ENCODE results near the gene JAKMIP2. TPM values are rescaled to one million over a fixed set of nuclear protein-coding genes. Genes with fewer than 3 reads are reported as not detected.

JAKMIP2 gene
- total RNA-seq, 1 donor, result 1.1 TPM

GRCh38 chr5:147789820-147790219 is 7.3 kb upstream of the JAKMIP2 start:
- no peak for DNase-seq (ENCODE audit: insufficient read length, low spot score, missing footprints)
- TF ChIP-seq, protein P1, sequence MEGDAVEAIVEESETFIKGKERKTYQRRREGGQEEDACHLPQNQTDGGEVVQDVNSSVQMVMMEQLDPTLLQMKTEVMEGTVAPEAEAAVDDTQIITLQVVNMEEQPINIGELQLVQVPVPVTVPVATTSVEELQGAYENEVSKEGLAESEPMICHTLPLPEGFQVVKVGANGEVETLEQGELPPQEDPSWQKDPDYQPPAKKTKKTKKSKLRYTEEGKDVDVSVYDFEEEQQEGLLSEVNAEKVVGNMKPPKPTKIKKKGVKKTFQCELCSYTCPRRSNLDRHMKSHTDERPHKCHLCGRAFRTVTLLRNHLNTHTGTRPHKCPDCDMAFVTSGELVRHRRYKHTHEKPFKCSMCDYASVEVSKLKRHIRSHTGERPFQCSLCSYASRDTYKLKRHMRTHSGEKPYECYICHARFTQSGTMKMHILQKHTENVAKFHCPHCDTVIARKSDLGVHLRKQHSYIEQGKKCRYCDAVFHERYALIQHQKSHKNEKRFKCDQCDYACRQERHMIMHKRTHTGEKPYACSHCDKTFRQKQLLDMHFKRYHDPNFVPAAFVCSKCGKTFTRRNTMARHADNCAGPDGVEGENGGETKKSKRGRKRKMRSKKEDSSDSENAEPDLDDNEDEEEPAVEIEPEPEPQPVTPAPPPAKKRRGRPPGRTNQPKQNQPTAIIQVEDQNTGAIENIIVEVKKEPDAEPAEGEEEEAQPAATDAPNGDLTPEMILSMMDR (IDR thresholded peaks at IDR 0.05; ENCODE audit: extremely low read depth, low read depth, low read length), result no peak
- no peaks in the 10 kb centered on the region for H4K20me1 ChIP-seq (ENCODE audit: insufficient read depth, low read length)
- no peaks in the 10 kb centered on the region for H3K9me3 ChIP-seq (ENCODE audit: low read depth, low read length)
- no peaks in the 10 kb centered on the region for H3K79me2 ChIP-seq (ENCODE audit: insufficient read depth, low read length)
- H3K27me3 ChIP-seq (ENCODE audit: insufficient read depth, low read length), result no peaks in the 10 kb centered on the region
- H3K36me3 ChIP-seq (ENCODE audit: insufficient read depth, low read length), result no peaks in the 10 kb centered on the region
- no peak overlapping the region for H2AFZ ChIP-seq (ENCODE audit: low read length)
- H3K27ac ChIP-seq (ENCODE audit: low read depth, low read length), result no peak overlapping the region
- H3K4me1 ChIP-seq (ENCODE audit: insufficient read depth, low read length), result no peaks in the 10 kb centered on the region
- H3K4me2 ChIP-seq (ENCODE audit: insufficient read depth, low read length), result no peak overlapping the region
- no peak overlapping the region for H3K4me3 ChIP-seq (ENCODE audit: insufficient read depth, low read length)

DNA sequence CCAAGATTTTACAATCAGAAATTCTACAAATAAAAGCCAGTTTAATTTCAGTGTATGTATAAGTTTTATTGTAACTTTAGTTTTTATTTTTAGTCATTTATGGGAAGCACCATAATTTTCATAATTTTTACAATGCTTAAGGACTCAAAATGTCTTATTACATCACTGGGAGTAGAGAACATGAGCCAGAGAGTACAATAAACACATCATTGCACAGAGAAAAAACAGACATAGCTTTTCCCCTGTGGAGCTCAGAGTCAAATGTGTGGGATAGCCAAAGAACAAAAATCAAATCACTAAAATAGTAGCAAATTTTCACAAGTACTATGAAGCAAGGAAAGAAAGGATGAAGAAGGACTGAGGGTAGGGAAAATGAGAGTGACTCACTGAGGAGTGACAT is 5.5 kb upstream of the JAKMIP2 start:
- Histone ChIP-seq H3K36me3 (ENCODE audit: insufficient read depth, low read length) (no peaks in the 10 kb centered on the region), H4K20me1 (ENCODE audit: insufficient read depth, low read length) (no peaks in the 10 kb centered on the region), H3K9me3 (ENCODE audit: low read depth, low read length) (no peaks in the 10 kb centered on the region), H2AFZ (ENCODE audit: low read length) (no peak overlapping the region), H3K79me2 (ENCODE audit: insufficient read depth, low read length) (no peaks in the 10 kb centered on the region), H3K4me3 (ENCODE audit: insufficient read depth, low read length) (no peak overlapping the region), H3K27ac (ENCODE audit: low read depth, low read length) (no peak overlapping the region), H3K27me3 (ENCODE audit: insufficient read depth, low read length) (no peaks in the 10 kb centered on the region), H3K4me1 (ENCODE audit: insufficient read depth, low read length) (no peaks in the 10 kb centered on the region), H3K4me2 (ENCODE audit: insufficient read depth, low read length) (no peak overlapping the region)
- TF ChIP-seq, protein P1 (IDR thresholded peaks at IDR 0.05; ENCODE audit: extremely low read depth, low read depth, low read length), result no peak
- no peak for DNase-seq (ENCODE audit: insufficient read length, low spot score, missing footprints)

DNA sequence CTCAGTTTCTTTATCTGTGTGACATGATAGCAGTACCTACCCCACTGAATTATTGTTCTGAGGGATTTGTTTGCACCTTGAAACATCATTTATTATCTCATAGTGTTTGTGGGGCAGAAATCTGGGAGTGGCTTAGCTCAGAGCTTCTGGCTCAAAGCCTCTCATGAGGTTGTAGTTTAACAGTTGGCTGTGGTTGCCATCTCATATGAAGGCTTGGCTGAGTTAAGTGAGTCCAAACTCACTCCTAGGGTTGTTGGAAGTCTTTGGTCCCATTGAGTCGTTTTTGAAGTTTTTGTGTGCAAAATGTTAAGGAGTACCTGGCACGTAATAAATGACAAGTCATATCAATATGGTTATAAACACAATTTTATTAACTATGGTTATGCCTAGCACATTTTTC is 3.6 kb upstream of the JAKMIP2 start:
- Histone ChIP-seq H3K27me3 (ENCODE audit: insufficient read depth, low read length) (no peaks in the 10 kb centered on the region), H3K36me3 (ENCODE audit: insufficient read depth, low read length) (no peaks in the 10 kb centered on the region), H3K9me3 (ENCODE audit: low read depth, low read length) (no peaks in the 10 kb centered on the region), H4K20me1 (ENCODE audit: insufficient read depth, low read length) (no peaks in the 10 kb centered on the region), H3K4me3 (ENCODE audit: insufficient read depth, low read length) (no peak overlapping the region), H3K27ac (ENCODE audit: low read depth, low read length) (no peak overlapping the region), H3K4me2 (ENCODE audit: insufficient read depth, low read length) (no peak overlapping the region), H3K4me1 (ENCODE audit: insufficient read depth, low read length) (no peaks in the 10 kb centered on the region), H2AFZ (ENCODE audit: low read length) (no peak overlapping the region), H3K79me2 (ENCODE audit: insufficient read depth, low read length) (no peaks in the 10 kb centered on the region)
- TF ChIP-seq, protein P1 (IDR thresholded peaks at IDR 0.05; ENCODE audit: extremely low read depth, low read depth, low read length), result no peak
- DNase-seq (ENCODE audit: insufficient read length, low spot score, missing footprints), result no peak

DNA sequence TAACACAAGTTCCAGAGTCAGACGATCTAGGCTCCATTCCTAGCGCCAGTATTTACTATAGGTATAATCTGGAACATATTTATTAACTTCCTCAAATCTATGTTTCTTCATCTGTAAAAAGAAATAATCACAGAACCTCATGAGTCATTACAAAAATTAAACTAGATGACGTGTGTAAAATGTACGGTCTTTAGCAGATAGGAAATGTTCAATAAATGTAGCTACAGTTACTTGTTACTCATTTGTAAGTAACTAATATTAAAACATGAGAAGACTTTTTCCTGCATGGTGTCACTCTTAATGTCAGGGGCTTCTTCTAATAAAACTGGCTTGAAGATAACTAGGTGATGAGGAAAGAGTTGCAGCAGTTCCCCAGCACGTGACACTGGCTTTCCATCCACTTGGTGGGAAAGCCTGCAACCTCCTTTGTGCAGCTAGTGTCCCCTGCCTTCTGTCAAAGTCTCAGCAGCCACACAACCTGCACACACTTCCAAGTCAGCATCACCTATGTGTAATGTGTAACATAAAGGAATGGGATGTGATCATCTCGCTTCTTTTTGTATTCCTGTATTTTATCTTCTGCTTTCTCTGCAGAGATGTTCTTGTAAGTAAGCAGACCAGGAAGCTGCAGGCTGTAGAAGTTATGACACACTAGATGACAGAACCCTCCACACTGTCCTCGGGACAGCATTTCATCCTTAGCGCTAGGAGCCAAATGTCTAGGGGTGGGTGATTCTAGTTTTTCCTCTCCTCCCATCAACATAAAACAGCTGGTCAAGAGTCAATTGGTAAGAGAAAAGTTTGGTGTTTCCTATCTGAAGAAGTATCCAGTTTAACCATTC is 1.8 kb upstream of the JAKMIP2 start:
- H3K4me2 ChIP-seq (ENCODE audit: insufficient read depth, low read length), result no peak overlapping the region
- H3K9me3 ChIP-seq (ENCODE audit: low read depth, low read length), result no peaks in the 10 kb centered on the region
- no peaks in the 10 kb centered on the region for H3K36me3 ChIP-seq (ENCODE audit: insufficient read depth, low read length)
- no peaks in the 10 kb centered on the region for H4K20me1 ChIP-seq (ENCODE audit: insufficient read depth, low read length)
- H3K4me3 ChIP-seq (ENCODE audit: insufficient read depth, low read length), result no peak overlapping the region
- H3K27ac ChIP-seq (ENCODE audit: low read depth, low read length), result no peak overlapping the region
- H3K4me1 ChIP-seq (ENCODE audit: insufficient read depth, low read length), result no peaks in the 10 kb centered on the region
- no peaks in the 10 kb centered on the region for H3K27me3 ChIP-seq (ENCODE audit: insufficient read depth, low read length)
- TF ChIP-seq, protein P1 (IDR thresholded peaks at IDR 0.05; ENCODE audit: extremely low read depth, low read depth, low read length), result no peak
- H3K79me2 ChIP-seq (ENCODE audit: insufficient read depth, low read length), result no peaks in the 10 kb centered on the region
- H2AFZ ChIP-seq (ENCODE audit: low read length), result no peak overlapping the region
- no peak for DNase-seq (ENCODE audit: insufficient read length, low spot score, missing footprints)
